GM18861 (cell line): ENCODE data around the gene ZC3H7A.

Experiments
- ATAC-seq: cut with Tn5 transposase; IDR thresholded peaks from one replicate; pipeline ENCODE4 v1.9.1; 2021; ENCODE audit not compliant: unreplicated experiment

ZC3H7A gene

GRCh38 chr16:11738742-11739544 lies 58.1 kb downstream of the ZC3H7A start:
- ATAC-seq = no peak

GRCh38 chr16:11737713-11738112 lies 59.3 kb downstream of the ZC3H7A start:
- ATAC-seq = no peak

- ATAC-seq = no peak
These were observed 60.2 kb downstream of the ZC3H7A start for GRCh38 chr16:11736903-11737302.

- no peak for ATAC-seq
These were observed 61.3 kb downstream of the ZC3H7A start for GRCh38 chr16:11735787-11736186.

GRCh38 chr16:11734653-11735043 lies 62.4 kb downstream of the ZC3H7A start:
- no peak for ATAC-seq

GRCh38 chr16:11734025-11734652 lies 62.9 kb downstream of the ZC3H7A start:
- no peak for ATAC-seq

- no peak for ATAC-seq
These were observed 65.8 kb downstream of the ZC3H7A start for GRCh38 chr16:11731222-11731621.

- ATAC-seq = no peak
These were observed 67.3 kb downstream of the ZC3H7A start for GRCh38 chr16:11729787-11730186.

- ATAC-seq = no peak
These were observed 69.1 kb downstream of the ZC3H7A start for GRCh38 chr16:11727796-11728543.

GRCh38 chr16:11726008-11726407 lies 71.0 kb downstream of the ZC3H7A start:
- ATAC-seq = no peak

- no peak for ATAC-seq
These were observed 71.6 kb downstream of the ZC3H7A start for GRCh38 chr16:11725457-11725856.

- ATAC-seq = no peak
These were observed 74.6 kb downstream of the ZC3H7A start for GRCh38 chr16:11722468-11722808.

- ATAC-seq = no peak
These were observed 75.1 kb downstream of the ZC3H7A start for GRCh38 chr16:11721781-11722467.

- ATAC-seq = no peak
These were observed 77.3 kb downstream of the ZC3H7A start for GRCh38 chr16:11719762-11720161.

GRCh38 chr16:11719171-11719570 lies 77.9 kb downstream of the ZC3H7A start:
- ATAC-seq = no peak

GRCh38 chr16:11717811-11718210 lies 79.2 kb downstream of the ZC3H7A start:
- ATAC-seq = no peak

- ATAC-seq = no peak
These were observed 80.7 kb downstream of the ZC3H7A start for GRCh38 chr16:11716336-11716735.

- ATAC-seq = no peak
These were observed 81.7 kb downstream of the ZC3H7A start for GRCh38 chr16:11715246-11715947.

- no peak for ATAC-seq
These were observed 84.9 kb downstream of the ZC3H7A start for GRCh38 chr16:11712122-11712521.

- no peak for ATAC-seq
These were observed 85.4 kb downstream of the ZC3H7A start for GRCh38 chr16:11711662-11712061.

- ATAC-seq = no peak
These were observed 88.6 kb downstream of the ZC3H7A start for GRCh38 chr16:11708421-11708820.
